Dorsolateral prefrontal cortex (tissue), 118 donors: ENCODE measurements around the gene ZFAND2A. TPM values are rescaled to one million over a fixed set of nuclear protein-coding genes. Genes with fewer than 3 reads are reported as not detected.

Source experiments
- total RNA-seq, 120 experiments: library from RNA; stranded (reverse); gene quantifications; one replicate each; pipeline versions ENCODE4 v1.2.3 to v1.2.4, GENCODE V29; 2022

Gene ZFAND2A
- total RNA-seq, 120 experiments from 2014 or later: 29.9 to 140 (median 46.0) TPM

Other genes with a start within 250 kb of the ZFAND2A start
- gene ADAP1, start 205.5 kb downstream of the ZFAND2A start, total RNA-seq: 100 to 1,000 TPM in 118 of 120 experiments, 10 to 100 TPM in 2; 97.0 to 199 (median 136) TPM
- gene COX19, start 184.6 kb downstream of the ZFAND2A start, total RNA-seq: 10 to 100 TPM; 11.2 to 38.9 (median 18.5) TPM
- under 1 TPM in 4 of 120 experiments, not detected in 116; 0.24 to 0.52 (median 0.33) TPM for gene CYP2W1, start 177.0 kb downstream of the ZFAND2A start, total RNA-seq
- 10 to 100 TPM in 110 of 120 experiments, 1 to 10 TPM in 10; 7.2 to 46.2 (median 18.2) TPM for gene GPR146, start 115.7 kb downstream of the ZFAND2A start, total RNA-seq
- 10 to 100 TPM in 51 of 120 experiments, 1 to 10 TPM in 69; 2.4 to 37.0 (median 9.3) TPM for gene GPER1, start 72.1 kb downstream of the ZFAND2A start, total RNA-seq
- gene UNCX, start 72.7 kb upstream of the ZFAND2A start, total RNA-seq: not detected